H9 (cell line): ENCODE measurements around the gene TEC. TPM values are rescaled to one million over a fixed set of nuclear protein-coding genes. Genes with fewer than 3 reads are reported as not detected.

Source experiments
- DNase-seq: peaks from one replicate; pipeline ENCODE4 v3.0.0-alpha.2; 2017
- H2AFZ ChIP-seq: one replicate; pipeline ENCODE4 v1.6.1; 2013; ENCODE audit warnings: mild to moderate bottlenecking, low read length, control low read depth, moderate library complexity
- H2AK5ac ChIP-seq: 2 replicates; pipeline ENCODE4 v1.6.1; 2013; ENCODE audit warnings: low read length, control low read depth, mixed read lengths; ENCODE audit not compliant: insufficient read length
- H2BK120ac ChIP-seq: one replicate; pipeline ENCODE4 v1.6.1; 2013; ENCODE audit warnings: low read depth, mild to moderate bottlenecking, low read length, control low read depth, inconsistent platforms; ENCODE audit not compliant: poor library complexity, severe bottlenecking
- H2BK12ac ChIP-seq: 2 replicates; pipeline ENCODE4 v1.6.1; 2013; ENCODE audit warnings: low read length, control low read depth, mixed read lengths, low read depth; ENCODE audit not compliant: insufficient read length
- H2BK15ac ChIP-seq: 2 replicates; pipeline ENCODE4 v1.6.1; 2013; ENCODE audit warnings: low read depth, low read length, control low read depth
- H2BK20ac ChIP-seq: one replicate; pipeline ENCODE4 v1.6.1; 2013; ENCODE audit warnings: low read depth, mild to moderate bottlenecking, low read length, control low read depth, inconsistent platforms; ENCODE audit not compliant: poor library complexity, severe bottlenecking
- H2BK5ac ChIP-seq: 2 replicates; pipeline ENCODE4 v1.6.1; 2013; ENCODE audit warnings: low read length, control low read depth, mixed read lengths; ENCODE audit not compliant: insufficient read length
- H3K14ac ChIP-seq: 2 replicates; pipeline ENCODE4 v1.6.1; 2013; ENCODE audit warnings: low read length, control low read depth; ENCODE audit not compliant: insufficient read depth
- H3K18ac ChIP-seq: 2 replicates; pipeline ENCODE4 v1.6.1; 2013; ENCODE audit warnings: low read depth, mild to moderate bottlenecking, mixed read lengths, low read length, control low read depth; ENCODE audit not compliant: insufficient read length
- H3K23ac ChIP-seq: 2 replicates; pipeline ENCODE4 v1.6.1; 2013; ENCODE audit warnings: low read length, control low read depth, mixed read lengths, low read depth; ENCODE audit not compliant: insufficient read length
- H3K23me2 ChIP-seq: 2 replicates; pipeline ENCODE4 v1.6.1; 2013; ENCODE audit warnings: low read depth, mild to moderate bottlenecking, mixed read lengths, low read length, control low read depth; ENCODE audit not compliant: insufficient read length, poor library complexity, severe bottlenecking
- H3K27ac ChIP-seq: 2 replicates; pipeline ENCODE4 v1.5.1; 2013; ENCODE audit warnings: low read length, control low read depth, mixed read lengths, low read depth; ENCODE audit not compliant: insufficient read length
- H3K27me3 ChIP-seq: 2 replicates; pipeline ENCODE4 v1.6.1; 2013; ENCODE audit warnings: low read length, control low read depth, inconsistent platforms; ENCODE audit not compliant: insufficient read depth
- H3K4ac ChIP-seq: 2 replicates; pipeline ENCODE4 v1.6.1; 2013; ENCODE audit warnings: low read depth, mild to moderate bottlenecking, control low read depth, inconsistent platforms, low read length, moderate library complexity
- H3K4me1 ChIP-seq: 2 replicates; pipeline ENCODE4 v1.6.1; 2013; ENCODE audit warnings: low read length, control low read depth, inconsistent platforms; ENCODE audit not compliant: insufficient read depth
- H3K4me2 ChIP-seq: 2 replicates; pipeline ENCODE4 v1.6.1; 2013; ENCODE audit warnings: low read length, control low read depth, mixed read lengths; ENCODE audit not compliant: insufficient read length, insufficient read depth
- H3K56ac ChIP-seq: 2 replicates; pipeline ENCODE4 v1.6.1; 2013; ENCODE audit warnings: low read depth, mild to moderate bottlenecking, mixed read lengths, low read length, control low read depth; ENCODE audit not compliant: insufficient read length
- H3K79me1 ChIP-seq: 2 replicates; pipeline ENCODE4 v1.6.1; 2013; ENCODE audit warnings: low read depth, mild to moderate bottlenecking, moderate library complexity, low read length, control low read depth, inconsistent platforms; ENCODE audit not compliant: insufficient read depth, poor library complexity, severe bottlenecking
- H3K79me2 ChIP-seq: 2 replicates; pipeline ENCODE4 v1.6.1; 2013; ENCODE audit warnings: low read length, control low read depth, inconsistent platforms; ENCODE audit not compliant: insufficient read depth
- H3K9ac ChIP-seq: 2 replicates; pipeline ENCODE4 v1.6.1; 2013; ENCODE audit warnings: low read length, control low read depth, mixed read lengths; ENCODE audit not compliant: insufficient read length; ENCODE audit errors: extremely low read depth
- H3K9me3 ChIP-seq: one replicate; pipeline ENCODE4 v1.6.1; 2013; ENCODE audit warnings: low read depth, low read length, inconsistent platforms; ENCODE audit not compliant: control insufficient read depth
- H3T11ph ChIP-seq: one replicate; pipeline ENCODE4 v1.6.1; 2013; ENCODE audit warnings: mild to moderate bottlenecking, low read length, control low read depth, inconsistent platforms
- H4K20me1 ChIP-seq: one replicate; pipeline ENCODE4 v1.6.1; 2013; ENCODE audit not compliant: control insufficient read depth, insufficient read length, insufficient read depth
- H4K5ac ChIP-seq: 2 replicates; pipeline ENCODE4 v1.6.1; 2013; ENCODE audit warnings: low read depth, mild to moderate bottlenecking, mixed read lengths, low read length, control low read depth; ENCODE audit not compliant: insufficient read length
- H4K8ac ChIP-seq: replicated peaks from 2 replicates; pipeline ENCODE4 v1.6.1; 2013; ENCODE audit warnings: low read length, control low read depth, mixed read lengths, low read depth; ENCODE audit not compliant: insufficient read length
- H4K91ac ChIP-seq: 2 replicates; pipeline ENCODE4 v1.6.1; 2013; ENCODE audit warnings: low read depth, mild to moderate bottlenecking, moderate library complexity, mixed read lengths, low read length, control low read depth; ENCODE audit not compliant: insufficient read length
- H3K27ac Mint-ChIP-seq, 3 experiments: 2 replicates in 2 of 3; 3 replicates in 1 of 3; pipeline ENCODE4 v1.8.0; 2020 to 2021; ENCODE audit warnings: mixed read lengths in 3 of 3, mild to moderate bottlenecking in 1 of 3, moderate library complexity in 1 of 3
- H3K27me3 Mint-ChIP-seq: 2 replicates; pipeline ENCODE4 v1.8.0; 2021; ENCODE audit warnings: low read depth, mild to moderate bottlenecking, moderate library complexity, mixed read lengths
- H3K36me3 Mint-ChIP-seq, 3 experiments: 2 replicates in 2 of 3; 3 replicates in 1 of 3; pipeline ENCODE4 v1.8.0; 2020 to 2021; ENCODE audit warnings: low read depth in 3 of 3, mixed read lengths in 3 of 3; ENCODE audit not compliant: insufficient read depth in 1 of 3
- H3K4me1 Mint-ChIP-seq, 2 experiments: 2 replicates each; pipeline ENCODE4 v1.8.0; 2020; ENCODE audit warnings: mixed read lengths in 2 of 2
- H3K4me3 Mint-ChIP-seq, 2 experiments: 2 replicates in 1 of 2; 3 replicates in 1 of 2; pipeline ENCODE4 v1.8.0; 2020 to 2021; ENCODE audit warnings: mild to moderate bottlenecking in 2 of 2, mixed read lengths in 2 of 2, moderate library complexity in 1 of 2
- H3K9me3 Mint-ChIP-seq, 2 experiments: 2 replicates in 1 of 2; 3 replicates in 1 of 2; pipeline ENCODE4 v1.8.0; 2020; ENCODE audit warnings: mild to moderate bottlenecking in 2 of 2, mixed read lengths in 2 of 2, moderate library complexity in 1 of 2
- CTCF ChIP-seq: fragments of 200-600 bp; sonication (generic); conservative IDR thresholded peaks from 3 replicates; pipeline ENCODE4 v1.8.0; 2021; ENCODE audit warnings: antibody characterized with exemption, mild to moderate bottlenecking
- whole genome bisulfite sequencing: extraction: QIAGEN DNeasy Blood & Tissue Kit; methylation state at CpG from one replicate; pipeline ENCODE4 v1.1.7; 2013; ENCODE audit warnings: missing lambda C conversion rate, low lambda C conversion rate, mixed read lengths; ENCODE audit not compliant: insufficient read length; ENCODE audit errors: extremely low coverage; 5-methylcytosine and 5-hydroxymethylcytosine counted together
- total RNA-seq: library from RNA; stranded (reverse); gene quantifications from 2 replicates; pipeline ENCODE4 v1.2.1, GENCODE V29; 2021

Gene TEC
- total RNA-seq, 1 experiment from 2014 or later: 1.8 TPM

- WGBS: no CpG with 5 or more reads among the region's 6 CpGs
- Histone ChIP-seq H3K27ac (no peak overlapping the region), H3K9ac (no peak overlapping the region), H3K14ac (no peak overlapping the region), H3K4me2 (no peak overlapping the region), H3K79me2 (no peaks in the 10 kb centered on the region), H3K9me3 (no peaks in the 10 kb centered on the region), H3T11ph (no peak overlapping the region), H4K20me1 (no peaks in the 10 kb centered on the region), H2BK20ac (no peak overlapping the region), H3K79me1 (no peaks in the 10 kb centered on the region), H2AFZ (no peak overlapping the region), H4K91ac (no peak overlapping the region), H3K4ac (no peak overlapping the region), H4K8ac (no peak overlapping the region), H2BK5ac (no peak overlapping the region), H3K23me2 (no peaks in the 10 kb centered on the region), H3K27me3 (no peaks in the 10 kb centered on the region), H3K4me1 (no peaks in the 10 kb centered on the region; the same call in 1 of the 2 replicates), H2BK120ac (no peak overlapping the region), H2BK12ac (no peak overlapping the region), H2BK15ac (no peak overlapping the region), H2AK5ac (no peak overlapping the region), H3K18ac (no peak overlapping the region), H3K56ac (no peak overlapping the region), H3K23ac (no peak overlapping the region), H4K5ac (no peak overlapping the region)
- no peaks in the 10 kb centered on the region for H3K36me3 Mint-ChIP-seq
- no peaks in the 10 kb centered on the region for H3K27me3 Mint-ChIP-seq
- no peak for DNase-seq
- no peak overlapping the region for H3K4me3 Mint-ChIP-seq
- H3K9me3 Mint-ChIP-seq: no peaks in the 10 kb centered on the region
- H3K27ac Mint-ChIP-seq: no peak overlapping the region
- peaks cover 6 to 8% of the 10 kb centered on the region in 2 experiments for H3K4me1 Mint-ChIP-seq
- TF ChIP-seq CTCF: no peak
Measured at GRCh38 chr4:48193096-48193836, 76.4 kb downstream of the TEC start.
